HUES64 (cell line): Measurements from ENCODE around the gene WARS2.

Experiments
- H3K27ac ChIP-seq: 2 replicates; pipeline ENCODE4 v1.7.0; 2013; ENCODE audit warnings: low read depth, low read length, inconsistent platforms
- H3K27me3 ChIP-seq: 2 replicates; pipeline ENCODE4 v1.6.1; 2013; ENCODE audit warnings: mild to moderate bottlenecking, low read length; ENCODE audit not compliant: insufficient read depth
- H3K36me3 ChIP-seq: 2 replicates; pipeline ENCODE4 v1.6.1; 2013; ENCODE audit warnings: mild to moderate bottlenecking, low read length; ENCODE audit not compliant: insufficient read depth
- H3K4me1 ChIP-seq: 2 replicates; pipeline ENCODE4 v1.6.1; 2013; ENCODE audit warnings: mild to moderate bottlenecking, low read length, moderate library complexity; ENCODE audit not compliant: insufficient read depth
- H3K4me3 ChIP-seq: 2 replicates; pipeline ENCODE4 v1.5.1; 2013; ENCODE audit warnings: mild to moderate bottlenecking, low read length, moderate library complexity
- H3K9ac ChIP-seq: 2 replicates; pipeline ENCODE4 v1.6.1; 2013; ENCODE audit warnings: mild to moderate bottlenecking, low read depth, low read length
- H3K9me3 ChIP-seq: 2 replicates; pipeline ENCODE4 v1.6.1; 2013; ENCODE audit warnings: low read depth, low read length; ENCODE audit not compliant: insufficient read depth
- WGBS: fragments of 150-250, 120-280 bp; methylation state at CpG from one replicate; pipeline ENCODE4 v1.1.7; 2013; ENCODE audit warnings: missing lambda C conversion rate; 5-methylcytosine and 5-hydroxymethylcytosine counted together

Gene WARS2

GRCh38 chr1:118982821-118983557 is 157.5 kb downstream of the WARS2 start:
- H3K4me1 ChIP-seq, result peaks cover 20% of the 10 kb centered on the region
- 57% methylated on average over 26 of the region's 26 CpGs for WGBS
- peaks cover 100% of the 10 kb centered on the region for H3K27me3 ChIP-seq
- no peak overlapping the region for H3K27ac ChIP-seq
- no peak overlapping the region for H3K9ac ChIP-seq
- H3K9me3 ChIP-seq, result no peaks in the 10 kb centered on the region
- H3K4me3 ChIP-seq, result no peak overlapping the region; the same call in 1 of the 2 replicates
- no peaks in the 10 kb centered on the region for H3K36me3 ChIP-seq

DNA sequence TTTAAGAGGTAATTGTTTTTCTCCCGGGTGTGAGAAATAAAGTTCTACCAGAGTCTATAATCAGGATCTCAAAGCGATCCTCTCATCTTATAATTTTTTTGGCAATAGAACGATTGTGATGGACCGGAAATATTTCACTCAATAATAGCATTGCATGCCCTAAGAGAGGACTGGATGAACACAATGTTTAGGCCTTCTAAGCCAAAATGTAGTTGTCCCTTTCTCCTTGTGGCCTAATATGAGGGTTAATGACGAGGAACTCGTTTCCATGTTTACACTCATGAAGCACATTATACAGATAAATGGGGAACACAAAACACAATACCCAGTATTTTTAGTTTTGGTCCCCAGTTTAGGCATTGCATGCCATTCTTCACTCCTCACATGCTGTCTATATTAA is 158.2 kb downstream of the WARS2 start:
- H3K27me3 ChIP-seq, result peaks cover 100% of the 10 kb centered on the region
- no peak overlapping the region for H3K27ac ChIP-seq
- no peak overlapping the region for H3K4me3 ChIP-seq
- peaks cover 20% of the 10 kb centered on the region for H3K4me1 ChIP-seq
- no peak overlapping the region for H3K9ac ChIP-seq
- no peaks in the 10 kb centered on the region for H3K36me3 ChIP-seq
- 89% methylated on average over 6 of the region's 6 CpGs for WGBS
- no peaks in the 10 kb centered on the region for H3K9me3 ChIP-seq

DNA sequence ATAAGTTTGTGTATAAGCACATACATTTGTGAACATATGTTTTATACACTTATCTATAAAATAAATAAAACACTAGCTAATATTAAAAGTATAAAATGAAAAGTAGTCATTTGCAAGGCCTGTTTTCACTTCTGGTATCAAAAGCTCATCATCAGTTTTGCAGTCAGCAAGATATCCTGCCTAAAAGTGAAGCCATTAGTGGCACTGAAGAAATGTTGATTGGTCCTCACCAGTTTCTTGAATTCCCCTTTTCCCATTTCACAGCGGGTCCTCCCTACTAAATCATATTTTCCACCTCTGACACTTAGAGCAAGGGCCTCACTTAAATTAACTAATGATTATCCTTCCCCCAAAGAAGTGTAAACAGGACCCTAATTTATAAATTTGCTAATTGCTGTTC is 159.0 kb downstream of the WARS2 start:
- no peak overlapping the region for H3K9ac ChIP-seq
- H3K4me1 ChIP-seq, result peaks cover 20% of the 10 kb centered on the region
- no peak overlapping the region for H3K27ac ChIP-seq
- no peaks in the 10 kb centered on the region for H3K9me3 ChIP-seq
- WGBS, result 77% methylated on average over 1 of the region's 1 CpG
- no peak overlapping the region for H3K4me3 ChIP-seq
- peaks cover 100% of the 10 kb centered on the region for H3K27me3 ChIP-seq
- no peaks in the 10 kb centered on the region for H3K36me3 ChIP-seq
